GM18861 (cell line): ENCODE data around the gene TRAF3IP1.

Experiments
- ATAC-seq: cut with Tn5 transposase; IDR thresholded peaks from one replicate; pipeline ENCODE4 v1.9.1; 2021; ENCODE audit not compliant: unreplicated experiment

The TRAF3IP1 gene

DNA sequence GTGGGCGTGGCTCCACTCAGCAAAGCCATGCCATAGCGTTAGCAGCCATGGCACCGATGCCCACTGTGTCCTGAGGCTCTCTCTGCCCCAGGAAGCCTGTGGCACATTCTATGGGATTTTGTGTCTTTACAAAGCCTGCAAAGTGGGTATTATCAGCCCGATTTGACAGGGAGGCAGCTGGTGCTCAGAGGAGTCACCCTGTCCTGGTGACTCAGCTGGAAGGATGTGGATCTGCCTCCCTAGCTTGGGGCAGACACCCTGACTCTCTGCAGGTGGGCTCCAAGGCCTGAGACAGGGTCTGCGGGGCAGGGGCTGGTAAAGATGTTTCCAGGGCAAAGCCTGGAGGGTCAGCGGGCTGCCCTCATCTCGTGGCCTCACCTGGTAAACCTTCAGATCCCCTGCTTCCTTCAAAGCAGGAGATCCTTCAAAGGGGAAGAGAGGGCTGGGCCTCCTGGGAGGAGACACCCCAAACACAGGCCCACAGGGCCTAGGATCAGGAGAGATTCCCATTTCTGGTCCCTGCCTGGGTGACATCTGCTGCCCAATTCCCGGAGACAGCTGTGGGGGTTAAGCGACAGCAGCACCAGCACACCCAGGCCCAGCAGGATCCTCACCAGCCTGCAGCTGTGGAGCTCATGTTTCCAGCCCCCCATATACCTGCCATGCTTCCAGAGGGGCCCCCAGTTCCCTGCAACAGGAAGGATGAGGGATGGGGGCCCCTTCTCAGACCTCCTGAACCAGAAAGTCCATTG, 103.4 kb downstream of the TRAF3IP1 start:
- ATAC-seq: no peak

- ATAC-seq: no peak
These were observed 104.0 kb downstream of the TRAF3IP1 start for GRCh38 chr2:238424313-238424700.

GRCh38 chr2:238425505-238425978, 105.2 kb downstream of the TRAF3IP1 start:
- no peak for ATAC-seq

GRCh38 chr2:238425979-238426567, 105.8 kb downstream of the TRAF3IP1 start:
- ATAC-seq: peak; percentile 4

GRCh38 chr2:238426568-238427434, 106.5 kb downstream of the TRAF3IP1 start, which contains the start of gene ASB1:
TSS of gene ASB1 (plus strand) at chr2:238426927. CDS start at chr2:238427071, 144 bp downstream.
- peak; percentile 76 for ATAC-seq

DNA sequence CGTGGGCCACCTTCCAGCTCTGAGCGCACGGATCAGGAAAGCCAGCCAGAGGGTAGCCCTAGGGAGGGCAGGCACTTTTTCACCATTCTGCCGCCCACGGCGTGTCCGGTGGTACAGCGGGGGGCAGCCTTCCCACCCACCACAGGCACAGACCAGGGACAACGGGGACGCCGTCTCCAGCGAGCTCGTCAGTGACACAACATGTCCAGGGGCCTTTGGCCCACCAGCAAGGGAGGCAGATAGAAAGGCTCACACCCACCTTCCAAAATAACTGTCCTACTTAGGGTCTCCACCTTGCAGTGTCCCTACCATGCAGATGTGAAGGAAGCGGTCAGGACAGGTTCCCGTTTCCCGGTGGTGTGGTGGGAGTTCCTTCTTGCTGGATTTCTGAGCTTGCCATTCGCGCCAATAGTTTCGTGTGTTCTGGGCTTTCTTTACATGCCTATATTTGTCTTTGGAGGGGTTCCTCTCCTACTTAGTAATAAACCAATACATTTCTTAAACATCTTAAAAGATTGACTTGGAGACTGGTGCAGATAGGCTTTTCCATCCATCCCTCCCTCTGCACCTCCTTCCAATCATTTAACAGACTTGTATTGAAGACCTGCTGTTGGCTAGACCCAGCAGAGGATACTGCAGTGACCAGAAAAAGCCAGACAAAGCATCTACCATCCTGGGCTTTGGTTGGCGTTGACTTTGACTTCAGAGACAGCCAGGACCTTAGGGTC, 107.3 kb downstream of the TRAF3IP1 start:
- ATAC-seq: no peak

DNA sequence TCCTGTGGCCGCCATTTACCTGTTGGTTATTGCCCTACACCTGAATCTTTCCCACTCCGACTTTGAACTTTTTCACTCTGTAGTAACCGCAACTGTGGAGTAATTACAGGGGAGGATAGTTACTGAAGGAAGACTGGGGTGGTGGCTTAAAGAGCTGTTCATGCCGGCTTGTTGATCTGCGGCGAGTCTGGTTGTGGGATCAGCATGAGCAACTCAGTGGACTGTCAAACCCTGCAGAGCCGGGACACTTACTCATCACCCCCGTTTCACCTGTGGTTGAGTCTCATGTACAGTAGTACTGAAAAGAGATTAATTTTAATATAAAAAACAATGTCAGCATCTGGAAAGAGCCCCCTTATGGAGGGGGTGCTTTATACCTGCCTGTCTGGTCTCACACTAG, 108.5 kb downstream of the TRAF3IP1 start:
- ATAC-seq: no peak

- ATAC-seq: no peak
These were observed 110.5 kb downstream of the TRAF3IP1 start for GRCh38 chr2:238430781-238431180.

DNA sequence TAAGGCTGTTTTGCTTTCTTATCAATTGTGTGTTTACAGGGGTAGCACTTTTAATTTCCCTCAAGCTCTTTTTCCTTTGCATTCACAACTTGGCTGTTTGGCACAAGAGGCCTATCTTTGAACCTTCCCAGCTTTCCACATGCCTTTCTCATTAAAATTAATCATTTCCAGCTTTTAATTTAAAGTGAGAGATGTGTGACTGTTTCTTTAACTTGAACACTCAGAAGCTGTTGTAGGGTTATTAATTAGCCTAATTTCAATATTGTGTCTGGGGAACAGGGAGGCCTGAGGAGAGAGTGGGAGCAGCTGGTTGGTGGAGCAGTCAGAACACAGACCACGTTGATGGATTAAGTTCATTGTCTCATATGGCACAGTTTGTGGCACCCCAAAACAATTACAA, 111.1 kb downstream of the TRAF3IP1 start:
- no peak for ATAC-seq

DNA sequence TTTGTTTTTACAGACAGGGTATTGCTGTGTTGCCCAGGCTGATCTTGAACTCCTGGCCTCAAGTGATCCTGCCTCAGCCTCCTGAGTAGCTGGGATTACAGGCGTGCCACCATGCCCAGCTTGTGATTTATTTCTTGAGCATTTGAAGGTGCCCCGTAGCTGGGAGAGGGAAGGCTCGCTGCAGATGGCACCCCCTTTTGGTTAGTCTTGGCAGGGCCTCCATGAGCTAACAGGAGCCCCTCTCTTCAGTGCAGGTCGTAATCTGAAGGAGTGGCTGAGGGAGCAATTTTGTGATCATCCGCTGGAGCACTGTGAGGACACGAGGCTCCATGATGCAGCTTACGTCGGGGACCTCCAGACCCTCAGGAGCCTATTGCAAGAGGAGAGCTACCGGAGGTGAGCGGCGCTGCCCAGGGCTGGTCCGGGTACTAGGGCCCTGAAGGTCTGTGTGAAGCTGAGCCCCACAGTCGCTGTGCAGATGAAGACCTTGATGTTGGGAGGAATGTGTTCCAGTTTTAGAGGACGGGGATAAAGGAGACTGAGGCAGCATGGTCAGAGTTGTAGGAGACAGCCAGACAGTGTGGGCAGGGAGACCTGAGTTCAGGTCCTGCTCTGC, 113.1 kb downstream of the TRAF3IP1 start:
- no peak for ATAC-seq

GRCh38 chr2:238433941-238434845, 113.9 kb downstream of the TRAF3IP1 start:
- ATAC-seq: no peak

- no peak for ATAC-seq
These were observed 114.8 kb downstream of the TRAF3IP1 start for GRCh38 chr2:238434846-238435751.

DNA sequence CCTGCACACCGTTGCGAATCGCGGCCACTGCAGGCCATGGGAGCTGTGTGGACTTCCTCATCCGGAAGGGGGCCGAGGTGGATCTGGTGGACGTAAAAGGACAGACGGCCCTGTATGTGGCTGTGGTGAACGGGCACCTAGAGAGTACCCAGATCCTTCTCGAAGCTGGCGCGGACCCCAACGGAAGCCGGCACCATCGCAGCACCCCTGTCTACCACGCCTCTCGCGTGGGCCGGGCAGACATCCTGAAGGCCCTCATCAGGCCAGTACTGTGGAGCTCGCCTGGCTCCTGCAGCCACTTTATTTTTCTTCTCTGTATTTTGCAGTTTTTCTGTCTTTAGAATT, 115.4 kb downstream of the TRAF3IP1 start:
- ATAC-seq: no peak

- ATAC-seq: no peak
These were observed 118.8 kb downstream of the TRAF3IP1 start for GRCh38 chr2:238438856-238439849.

- ATAC-seq: no peak
These were observed 119.6 kb downstream of the TRAF3IP1 start for GRCh38 chr2:238439917-238440316.

DNA sequence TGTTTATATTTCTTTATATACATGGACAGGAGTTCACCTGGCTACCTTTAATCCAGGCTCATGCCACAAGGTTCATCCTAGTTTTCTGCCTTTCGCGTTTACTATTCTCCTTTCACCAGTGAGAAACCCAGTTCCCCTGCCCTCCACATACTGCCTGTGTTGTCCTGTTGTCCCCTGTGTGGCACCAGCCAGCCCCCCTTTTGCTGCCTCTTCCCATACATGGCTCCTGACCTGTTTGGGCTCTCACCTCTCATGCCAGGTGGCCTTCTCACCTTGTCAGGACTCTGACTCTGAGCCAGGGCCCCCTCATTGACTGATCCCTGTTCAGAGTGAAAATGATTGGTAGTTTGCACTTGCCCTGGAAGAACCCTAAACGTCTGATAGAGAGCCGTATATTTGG, 120.0 kb downstream of the TRAF3IP1 start:
- ATAC-seq: no peak

DNA sequence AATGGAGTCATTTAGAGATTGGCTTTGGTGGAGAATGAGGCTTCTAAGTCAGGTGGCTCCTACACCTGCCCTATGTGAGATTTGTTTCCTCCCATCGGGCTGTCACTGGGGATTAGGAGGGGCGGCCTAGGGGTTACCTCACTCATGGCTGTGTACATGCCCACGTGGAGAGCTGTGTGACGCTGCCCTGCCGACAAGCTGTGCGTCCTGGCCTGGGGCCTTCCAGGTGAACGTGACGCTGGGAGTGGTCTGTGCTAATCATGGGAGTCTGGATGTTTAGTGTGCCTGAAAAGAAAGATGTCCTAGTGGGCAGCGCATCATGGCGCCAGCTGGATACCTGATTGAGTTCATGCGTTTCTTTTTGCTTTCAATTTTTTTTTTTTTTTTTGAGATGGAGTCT, 120.4 kb downstream of the TRAF3IP1 start:
- ATAC-seq: no peak
